CD4-positive, alpha-beta T cell (primary cell): ENCODE measurements around the gene LCN1. TPM values are rescaled to one million over a fixed set of nuclear protein-coding genes. Genes with fewer than 3 reads are reported as not detected.

ENCODE experiments used
- ATAC-seq: fragments of 200-7000 bp; cut with Tn5 transposase; one replicate; pipeline ENCODE4 v1.10.0; 2022; ENCODE audit warnings: mild to moderate bottlenecking; ENCODE audit not compliant: poor library complexity
- CTCF ChIA-PET: fragments of 350-600 bp; sonication (Branson Sonifier 250); formaldehyde crosslinking; loops from one replicate; lab custom pipeline; 2021; ENCODE audit warnings: antibody characterized with exemption, inconsistent platforms; lab: Charles Lee
- POLR2A ChIA-PET: fragments of 350-600 bp; sonication (Branson Sonifier 250); formaldehyde crosslinking; loops from one replicate; lab custom pipeline; 2021; ENCODE audit warnings: antibody characterized with exemption, inconsistent platforms; lab: Charles Lee
- DNase-seq, 14 experiments: peaks; one replicate each; pipeline ENCODE4 v3.0.0-alpha.2; 2013 to 2020; ENCODE audit warnings: mixed read lengths in 2 of 14
- H3K27ac ChIP-seq, 2 donors: one replicate each; pipeline versions ENCODE4 v1.5.1 to v1.7.0; 2013; ENCODE audit warnings: low read length in 2 of 2, low read depth in 1 of 2, mild to moderate bottlenecking in 1 of 2
- H3K27me3 ChIP-seq, 2 experiments: 1 replicate in 1 of 2; 2 replicates in 1 of 2; pipeline versions ENCODE4 v1.6.1 to v1.7.0; 2013; ENCODE audit warnings: low read length in 2 of 2, control low read depth in 1 of 2, mild to moderate bottlenecking in 1 of 2, moderate library complexity in 1 of 2; ENCODE audit not compliant: insufficient read depth in 2 of 2, control insufficient read depth in 1 of 2
- H3K36me3 ChIP-seq: one replicate; pipeline ENCODE4 v1.6.1; 2013; ENCODE audit warnings: low read length, control low read depth; ENCODE audit not compliant: insufficient read depth
- H3K4me1 ChIP-seq: one replicate; pipeline ENCODE4 v1.6.1; 2013; ENCODE audit warnings: low read length, control low read depth; ENCODE audit not compliant: insufficient read depth
- H3K4me3 ChIP-seq: one replicate; pipeline ENCODE4 v1.5.1; 2013; ENCODE audit warnings: mild to moderate bottlenecking, low read length, moderate library complexity
- H3K9me3 ChIP-seq, 2 experiments: 1 replicate in 1 of 2; 2 replicates in 1 of 2; pipeline versions ENCODE4 v1.6.1 to v1.7.0; 2013; ENCODE audit warnings: low read length in 2 of 2, mild to moderate bottlenecking in 2 of 2, control low read depth in 1 of 2, moderate library complexity in 1 of 2; ENCODE audit not compliant: control insufficient read depth in 1 of 2, insufficient read depth in 1 of 2
- H3K27ac Mint-ChIP-seq: one replicate; pipeline ENCODE4 v1.8.0; 2020; ENCODE audit warnings: mixed read lengths
- H3K27me3 Mint-ChIP-seq: one replicate; pipeline ENCODE4 v1.8.0; 2021; ENCODE audit warnings: mixed read lengths
- H3K36me3 Mint-ChIP-seq: one replicate; pipeline ENCODE4 v1.8.0; 2021; ENCODE audit warnings: low read depth, mixed read lengths
- H3K4me1 Mint-ChIP-seq: one replicate; pipeline ENCODE4 v1.8.0; 2021; ENCODE audit warnings: low read depth, mixed read lengths
- H3K4me3 Mint-ChIP-seq: one replicate; pipeline ENCODE4 v1.8.0; 2020; ENCODE audit warnings: mild to moderate bottlenecking, mixed read lengths
- H3K9me3 Mint-ChIP-seq: one replicate; pipeline ENCODE4 v1.8.0; 2020; ENCODE audit warnings: mixed read lengths
- intact Hi-C, 2 experiments: fragments of 100-400 bp; cut with DNase I in 1 of 2; cut with micrococcal nuclease in 1 of 2; formaldehyde crosslinking; loops; one replicate each; pipeline versions ENCODE4 v1.15.1 to v1.9.0; 2023 to 2025; cut with DNase I, micrococcal nuclease
- total RNA-seq, 174 experiments: library from RNA in 2 of 174; stranded (reverse) in 2 of 174; gene quantifications; one replicate each; pipeline ENCODE4 v1.2.3 and lab custom pipeline; 2021 to 2026
- TF ChIP-seq, protein P1 (sequence below): fragments of 200-600 bp; IDR thresholded peaks from one replicate; pipeline ENCODE4 v1.8.0; 2022; ENCODE audit warnings: antibody characterized with exemption, mild to moderate bottlenecking

The LCN1 gene
- total RNA-seq, 2 experiments from 2014 or later: not detected

DNA sequence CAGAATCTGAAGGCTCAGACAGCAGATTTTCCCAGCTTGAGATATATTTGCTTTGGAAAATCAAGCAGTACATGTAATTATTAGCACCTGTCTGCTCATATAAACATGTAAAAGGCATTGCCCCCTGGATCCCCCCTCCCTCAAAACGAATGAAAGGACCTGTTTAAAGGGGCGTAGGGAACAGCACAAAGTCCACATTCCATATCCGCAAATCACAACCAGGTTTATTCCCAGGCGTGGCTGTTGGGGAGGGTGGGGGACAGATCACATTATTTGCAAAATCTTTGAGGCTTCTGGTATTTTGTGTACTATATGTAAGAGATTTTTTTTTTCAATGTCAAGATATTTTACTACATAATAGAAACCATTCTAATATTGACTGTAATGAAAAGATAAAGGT, 29.5 kb upstream of the LCN1 start:
- H3K4me1 Mint-ChIP-seq: no peaks in the 10 kb centered on the region
- Histone ChIP-seq H3K27me3 (no peaks in the 10 kb centered on the region), H3K4me3 (no peak overlapping the region), H3K9me3 (no peaks in the 10 kb centered on the region), H3K27ac (no peak overlapping the region), H3K36me3 (no peaks in the 10 kb centered on the region), H3K4me1 (no peaks in the 10 kb centered on the region)
- intact Hi-C loops: loop anchor here in 1 of 2 experiments (10.0 kb wide), 1 partner anchor 1357 kb away; the partner anchor contains the start of gene WDR5
- TF ChIP-seq, protein P1, sequence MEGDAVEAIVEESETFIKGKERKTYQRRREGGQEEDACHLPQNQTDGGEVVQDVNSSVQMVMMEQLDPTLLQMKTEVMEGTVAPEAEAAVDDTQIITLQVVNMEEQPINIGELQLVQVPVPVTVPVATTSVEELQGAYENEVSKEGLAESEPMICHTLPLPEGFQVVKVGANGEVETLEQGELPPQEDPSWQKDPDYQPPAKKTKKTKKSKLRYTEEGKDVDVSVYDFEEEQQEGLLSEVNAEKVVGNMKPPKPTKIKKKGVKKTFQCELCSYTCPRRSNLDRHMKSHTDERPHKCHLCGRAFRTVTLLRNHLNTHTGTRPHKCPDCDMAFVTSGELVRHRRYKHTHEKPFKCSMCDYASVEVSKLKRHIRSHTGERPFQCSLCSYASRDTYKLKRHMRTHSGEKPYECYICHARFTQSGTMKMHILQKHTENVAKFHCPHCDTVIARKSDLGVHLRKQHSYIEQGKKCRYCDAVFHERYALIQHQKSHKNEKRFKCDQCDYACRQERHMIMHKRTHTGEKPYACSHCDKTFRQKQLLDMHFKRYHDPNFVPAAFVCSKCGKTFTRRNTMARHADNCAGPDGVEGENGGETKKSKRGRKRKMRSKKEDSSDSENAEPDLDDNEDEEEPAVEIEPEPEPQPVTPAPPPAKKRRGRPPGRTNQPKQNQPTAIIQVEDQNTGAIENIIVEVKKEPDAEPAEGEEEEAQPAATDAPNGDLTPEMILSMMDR: no peak
- DNase-seq (no peak), ATAC-seq (no peak)
- ChIA-PET CTCF (no interaction called here), POLR2A (no interaction called here)
- no peak overlapping the region for H3K27ac Mint-ChIP-seq
- no peak overlapping the region for H3K4me3 Mint-ChIP-seq
- H3K27me3 Mint-ChIP-seq: peaks cover 6% of the 10 kb centered on the region
- H3K9me3 Mint-ChIP-seq: no peaks in the 10 kb centered on the region
- H3K36me3 Mint-ChIP-seq: no peaks in the 10 kb centered on the region

DNA sequence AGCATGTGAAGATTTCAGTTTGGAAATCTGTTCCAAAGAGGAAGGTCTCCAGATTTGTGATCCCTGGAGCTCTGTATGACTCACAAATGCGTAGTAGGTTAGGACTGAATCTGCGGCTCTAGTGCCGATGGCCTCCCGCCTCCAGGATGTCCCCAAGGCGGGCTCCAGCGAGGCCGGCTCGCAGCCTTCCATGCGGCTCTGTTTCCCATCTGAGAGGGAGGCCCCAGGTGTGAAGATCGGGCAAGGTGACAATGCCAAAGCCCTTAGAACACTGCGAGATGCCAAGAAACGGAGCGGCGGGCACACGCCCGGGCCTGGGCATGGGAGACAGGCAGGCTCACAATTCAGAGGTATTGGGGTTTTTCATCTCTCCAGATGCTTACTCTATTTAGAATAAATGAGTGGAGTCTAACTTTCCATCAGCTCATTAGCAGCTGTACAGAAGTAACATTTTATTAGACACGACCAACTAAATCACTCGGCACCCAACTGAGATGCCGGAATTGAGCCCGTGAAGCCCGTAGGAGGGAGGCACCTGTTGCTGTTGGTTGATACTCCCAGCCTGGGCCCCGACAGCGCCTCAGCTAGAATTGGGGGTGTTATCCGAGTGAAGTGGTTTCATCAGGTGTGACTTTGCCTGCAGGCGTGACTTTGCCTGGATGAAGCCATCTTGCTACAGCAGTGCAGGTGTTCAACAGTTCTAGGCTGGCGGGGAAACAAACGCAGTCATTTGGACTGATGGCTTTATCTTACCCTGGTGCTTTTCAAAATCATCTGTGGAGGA, 28.2 kb upstream of the LCN1 start:
- Mint-ChIP-seq H3K4me3 (no peak overlapping the region), H3K27me3 (peaks cover 6% of the 10 kb centered on the region), H3K27ac (no peak overlapping the region), H3K36me3 (no peaks in the 10 kb centered on the region), H3K4me1 (no peaks in the 10 kb centered on the region), H3K9me3 (no peaks in the 10 kb centered on the region)
- CTCF ChIA-PET: no interaction called here
- no peaks in the 10 kb centered on the region for H3K27me3 ChIP-seq
- no peaks in the 10 kb centered on the region for H3K9me3 ChIP-seq
- TF ChIP-seq, protein P1: no peak
- no peak for ATAC-seq
- POLR2A ChIA-PET: no interaction called here
- DNase-seq: no peak
- intact Hi-C loops: loop anchor here in 1 of 2 experiments (10.0 kb wide), 1 partner anchor 1358 kb away; the partner anchor contains the start of gene WDR5
- H3K4me3 ChIP-seq: no peak overlapping the region
- H3K36me3 ChIP-seq: no peaks in the 10 kb centered on the region
- H3K27ac ChIP-seq: no peak overlapping the region
- no peaks in the 10 kb centered on the region for H3K4me1 ChIP-seq

DNA sequence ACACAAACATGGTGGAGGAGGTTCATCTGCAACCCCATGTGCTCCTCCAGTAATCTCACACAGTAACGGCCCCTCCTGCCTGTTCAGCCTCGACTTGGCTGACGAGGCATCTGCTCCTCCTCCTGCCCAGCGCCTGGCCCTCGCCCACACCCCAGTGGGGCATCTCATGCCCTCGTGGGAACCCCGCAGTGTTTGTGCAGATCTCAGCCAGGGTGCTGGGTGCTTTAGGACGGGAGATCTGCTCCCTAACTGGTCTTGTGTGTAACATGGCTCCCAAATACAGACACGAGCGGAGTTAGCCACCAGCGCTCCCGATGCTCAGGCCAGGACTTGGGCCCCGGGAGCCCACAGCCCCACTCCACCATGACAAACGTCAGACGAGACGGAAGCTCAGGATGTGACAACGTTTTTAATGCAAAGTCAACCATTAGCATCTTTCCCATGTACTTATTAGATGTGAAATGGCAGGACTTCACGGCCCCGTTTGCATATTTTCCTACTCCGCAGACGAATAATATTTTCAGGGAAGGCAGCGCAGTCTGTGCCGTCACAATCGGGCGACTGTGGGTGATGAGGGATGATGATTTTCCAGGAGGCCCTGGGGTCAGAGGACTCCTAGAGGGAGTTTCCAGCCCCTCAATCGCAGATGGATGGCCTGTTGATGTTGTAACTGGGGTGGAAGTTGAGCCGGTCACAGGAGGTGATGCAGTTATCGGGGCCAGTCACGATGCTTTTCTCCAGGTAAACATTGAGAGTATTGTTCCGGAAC, 26.3 kb upstream of the LCN1 start:
- Mint-ChIP-seq H3K36me3 (no peaks in the 10 kb centered on the region), H3K4me1 (peaks cover 7% of the 10 kb centered on the region), H3K27me3 (peaks cover 6% of the 10 kb centered on the region), H3K27ac (no peak overlapping the region), H3K9me3 (no peaks in the 10 kb centered on the region), H3K4me3 (no peak overlapping the region)
- Histone ChIP-seq H3K27me3 (no peaks in the 10 kb centered on the region), H3K4me3 (no peak overlapping the region), H3K9me3 (no peaks in the 10 kb centered on the region), H3K4me1 (peaks cover 10% of the 10 kb centered on the region), H3K27ac (no peak overlapping the region), H3K36me3 (no peaks in the 10 kb centered on the region)
- CTCF ChIA-PET: interaction anchor here (1.0 kb wide), 1 partner anchor 9 kb away, joined by 4 read pairs; no protein-coding TSS in a partner anchor
- intact Hi-C loops: loop anchor here in 1 of 2 experiments (5.0 to 10.0 kb wide), 2 partner anchors 1038 to 1360 kb away; partner anchors contain the start of gene WDR5
- POLR2A ChIA-PET: no interaction called here
- DNase-seq (no peak), ATAC-seq (no peak)
- TF ChIP-seq, protein P1: no peak
